GM18909 (cell line): ENCODE results near the gene ATP11A.
"Not testable (repeated sequence)": the region's sequence is repeated elsewhere in the genome, so short reads cannot be mapped to it uniquely, and the experiment has no call there.

Source experiments
- ATAC-seq: cut with Tn5 transposase; IDR thresholded peaks from one replicate; pipeline ENCODE4 v1.9.1; 2021; ENCODE audit warnings: mild to moderate bottlenecking; ENCODE audit not compliant: unreplicated experiment, poor library complexity

The ATP11A gene

DNA sequence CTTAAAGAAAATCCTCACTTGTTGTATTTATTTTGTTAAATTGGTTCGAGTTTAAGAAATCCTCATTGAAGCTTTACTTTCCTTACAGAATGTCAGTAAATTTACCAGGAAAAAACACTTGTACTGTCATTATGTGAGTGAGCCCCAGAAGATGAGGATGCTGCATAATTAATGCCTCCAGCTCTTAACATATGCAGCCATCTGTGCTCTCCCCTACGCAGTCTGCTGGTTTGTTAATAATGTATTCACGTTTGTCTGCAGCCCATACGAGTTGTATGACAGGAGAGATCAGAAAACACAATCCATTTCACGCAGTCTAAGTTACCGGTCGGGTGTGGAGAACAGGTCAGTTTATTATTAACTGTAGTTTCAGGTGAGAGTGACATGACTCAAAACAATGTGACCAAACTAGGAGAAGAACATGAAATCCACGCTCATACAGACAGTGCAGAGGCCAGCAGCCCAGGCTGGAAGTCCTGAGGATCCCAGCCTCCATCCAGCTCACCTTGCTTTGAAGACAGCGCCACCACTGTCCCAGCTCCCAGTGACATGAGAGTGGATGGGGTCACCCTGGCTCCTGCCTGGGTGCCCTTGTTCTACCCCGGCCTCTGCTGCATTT is 19.8 kb upstream of the ATP11A start:
- peak; percentile 82 for ATAC-seq

DNA sequence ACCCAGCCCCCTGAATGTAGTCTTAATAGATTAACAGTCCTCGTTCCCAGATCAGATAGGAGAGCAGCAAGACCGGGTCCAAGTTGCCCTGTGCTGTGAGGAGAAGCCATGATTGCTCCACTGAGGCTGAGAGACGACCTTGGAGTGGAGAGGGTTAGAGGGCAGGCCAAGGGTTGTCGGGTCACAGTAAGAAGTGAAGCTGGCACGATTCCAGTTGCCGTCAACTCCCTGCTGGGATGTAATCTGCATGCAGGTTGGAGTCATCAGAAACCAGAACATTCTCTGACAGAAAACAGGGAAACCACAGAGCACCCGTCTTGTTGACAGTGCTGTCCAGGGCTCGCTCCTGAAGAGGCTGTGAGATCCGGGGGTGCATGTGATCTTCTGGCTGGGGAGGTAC is 19.0 kb upstream of the ATP11A start:
- no peak for ATAC-seq

DNA sequence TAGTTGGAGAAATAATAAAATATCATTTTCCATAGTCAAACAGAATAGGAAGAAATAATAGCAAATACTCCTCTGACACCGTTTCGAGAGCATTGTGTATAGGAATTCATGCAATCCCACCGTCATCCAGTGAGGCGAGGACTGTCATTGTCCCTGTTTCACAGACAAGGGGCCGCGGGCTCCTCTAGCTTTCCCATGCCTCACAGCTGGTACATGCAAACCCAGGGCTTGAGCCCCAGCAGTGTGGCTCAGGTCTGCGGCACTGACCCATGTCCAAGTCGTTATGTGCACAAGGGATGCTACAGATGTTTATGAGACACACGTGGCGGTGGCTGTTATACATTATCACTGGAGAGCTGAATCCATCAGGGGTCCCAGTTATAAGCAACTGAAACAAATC is 18.5 kb upstream of the ATP11A start:
- ATAC-seq, result no peak

DNA sequence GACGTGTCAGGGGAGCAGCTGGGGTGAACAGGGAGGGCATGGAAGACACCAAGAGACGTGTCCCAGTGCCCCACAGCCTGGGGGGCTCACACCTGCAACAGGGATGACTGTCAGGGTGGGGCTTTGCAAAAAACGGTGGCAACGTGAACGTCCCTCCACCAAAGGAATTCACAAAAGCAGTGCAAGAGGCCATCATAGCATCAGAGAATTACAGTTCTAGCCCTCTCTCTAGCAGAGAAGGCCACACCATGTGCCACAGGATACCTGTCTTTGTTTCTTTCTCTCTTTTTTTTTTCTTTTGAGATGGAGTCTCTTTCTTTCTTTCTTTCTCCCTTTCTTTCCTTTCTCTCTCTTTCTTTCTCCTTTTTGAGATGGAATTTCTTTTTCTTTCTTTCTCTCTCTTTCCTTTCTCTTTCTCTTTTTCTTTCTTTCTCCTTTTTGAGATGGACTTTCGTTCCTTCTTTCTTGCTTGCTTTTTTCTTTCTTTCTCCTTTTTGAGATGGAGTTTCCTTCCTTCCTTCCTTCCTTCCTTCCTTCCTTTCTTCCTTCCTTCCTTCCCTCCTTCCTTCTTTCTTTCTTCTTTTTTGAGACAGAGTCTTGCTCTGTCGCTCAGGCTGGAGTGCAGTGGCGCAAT is 17.1 kb upstream of the ATP11A start:
- no peak for ATAC-seq

DNA sequence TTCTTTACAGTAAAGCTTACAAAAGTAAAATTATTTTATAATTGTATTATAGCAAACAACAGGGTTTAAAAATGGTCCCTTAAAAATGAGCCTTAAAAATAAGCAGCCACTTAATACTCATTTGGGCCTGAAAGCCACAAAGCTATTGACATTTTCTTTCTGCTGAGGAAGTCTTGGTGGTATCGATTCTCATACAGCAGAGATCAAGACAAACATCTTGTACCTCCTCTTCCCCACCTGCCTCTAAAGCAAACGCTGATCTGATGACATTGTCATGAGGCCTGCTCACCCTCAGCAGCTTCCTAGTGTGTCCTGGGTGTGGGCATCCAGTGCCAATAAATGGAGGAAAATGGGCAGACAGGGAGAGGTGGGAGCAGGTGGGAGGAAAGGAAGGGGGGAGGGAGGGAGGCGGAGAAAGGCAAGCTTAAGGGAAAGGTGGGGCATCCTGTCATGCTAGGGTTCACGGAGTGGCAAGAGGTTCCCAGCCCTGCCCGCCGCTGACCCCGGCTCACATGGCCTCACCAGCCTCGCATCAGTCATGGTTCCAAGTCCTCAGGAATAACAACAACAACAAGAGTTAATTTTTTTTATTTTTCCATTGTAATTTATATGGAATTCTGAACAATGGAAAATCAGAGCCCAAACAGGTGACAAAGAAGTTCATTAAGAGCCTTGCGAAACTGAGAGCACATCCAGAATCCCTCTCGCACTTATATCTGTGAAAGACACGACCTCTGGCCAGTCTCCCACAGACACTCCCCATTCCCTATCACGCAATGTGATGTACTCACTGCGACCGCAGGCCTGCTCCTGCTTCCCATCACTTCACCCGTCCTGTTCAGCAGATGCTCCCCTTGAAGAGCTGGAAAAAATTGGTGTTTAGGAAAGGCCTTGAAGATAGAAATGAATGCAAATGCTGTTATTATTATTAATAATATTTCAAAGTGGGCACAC is 15.1 kb upstream of the ATP11A start:
- peak; percentile 48 for ATAC-seq

DNA sequence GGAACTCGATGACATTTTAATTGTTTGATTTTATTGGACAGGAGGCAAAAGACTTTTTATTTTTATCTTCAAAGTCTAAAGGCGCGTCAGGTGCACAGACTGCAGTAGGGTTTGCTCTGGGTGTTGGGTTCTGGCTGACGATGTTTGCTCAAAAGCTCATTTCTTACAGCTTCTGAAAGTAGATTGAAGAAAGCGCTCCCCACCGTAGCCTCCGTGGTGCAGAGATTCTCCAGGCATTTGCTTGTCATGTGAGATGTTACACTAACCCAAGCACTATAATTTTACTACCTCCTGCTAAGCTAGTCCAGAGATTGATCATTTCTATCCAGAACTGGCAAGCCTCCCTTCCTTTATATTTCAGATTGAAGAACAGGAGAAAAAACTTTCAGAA is 14.5 kb upstream of the ATP11A start:
- no peak for ATAC-seq

DNA sequence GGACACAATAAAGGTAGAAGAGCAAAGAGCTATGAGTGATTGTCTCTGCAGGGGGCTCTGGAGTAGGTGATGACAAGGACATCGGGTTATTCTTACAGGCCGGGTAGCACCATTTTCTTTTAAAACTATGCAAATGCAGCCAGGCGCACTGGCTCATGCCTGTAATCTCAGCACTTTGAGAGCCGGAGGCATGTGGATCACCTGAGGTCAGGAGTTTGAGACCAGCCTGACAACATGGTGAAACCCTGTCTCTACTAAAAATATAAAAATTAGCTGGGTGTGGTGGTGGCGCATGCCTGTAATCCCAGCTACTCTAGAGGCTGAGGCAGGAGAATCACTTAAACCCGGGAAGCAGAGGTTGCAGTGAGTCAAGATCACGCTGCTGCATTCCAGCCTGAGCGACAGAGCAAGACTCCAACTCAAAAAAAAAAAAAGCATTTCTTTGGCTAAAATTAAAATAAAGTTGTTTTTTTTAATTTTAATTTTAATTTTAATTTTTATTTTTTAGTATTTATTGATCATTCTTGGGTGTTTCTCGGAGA is 12.3 kb upstream of the ATP11A start:
- ATAC-seq, result not testable (repeated sequence)

DNA sequence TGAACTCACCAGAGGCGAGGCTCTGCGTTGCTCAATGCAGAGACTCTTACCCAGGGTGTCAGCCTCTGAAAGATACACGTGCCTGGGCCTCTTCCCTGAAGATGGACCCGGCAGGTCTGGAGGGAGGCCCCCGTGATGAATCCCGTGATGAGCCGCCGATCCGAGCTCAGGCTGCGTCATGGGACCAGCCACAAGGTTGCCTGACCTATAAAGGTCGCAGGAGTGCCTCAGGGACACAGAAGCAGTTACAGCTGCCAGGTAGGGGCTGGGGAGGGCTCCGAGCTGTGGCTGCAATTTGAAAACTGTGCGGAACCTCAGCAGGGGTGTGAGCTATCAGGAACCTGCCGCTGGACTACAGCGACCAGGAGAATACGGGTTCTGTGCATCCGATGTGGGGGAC is 10.5 kb upstream of the ATP11A start:
- no peak for ATAC-seq

DNA sequence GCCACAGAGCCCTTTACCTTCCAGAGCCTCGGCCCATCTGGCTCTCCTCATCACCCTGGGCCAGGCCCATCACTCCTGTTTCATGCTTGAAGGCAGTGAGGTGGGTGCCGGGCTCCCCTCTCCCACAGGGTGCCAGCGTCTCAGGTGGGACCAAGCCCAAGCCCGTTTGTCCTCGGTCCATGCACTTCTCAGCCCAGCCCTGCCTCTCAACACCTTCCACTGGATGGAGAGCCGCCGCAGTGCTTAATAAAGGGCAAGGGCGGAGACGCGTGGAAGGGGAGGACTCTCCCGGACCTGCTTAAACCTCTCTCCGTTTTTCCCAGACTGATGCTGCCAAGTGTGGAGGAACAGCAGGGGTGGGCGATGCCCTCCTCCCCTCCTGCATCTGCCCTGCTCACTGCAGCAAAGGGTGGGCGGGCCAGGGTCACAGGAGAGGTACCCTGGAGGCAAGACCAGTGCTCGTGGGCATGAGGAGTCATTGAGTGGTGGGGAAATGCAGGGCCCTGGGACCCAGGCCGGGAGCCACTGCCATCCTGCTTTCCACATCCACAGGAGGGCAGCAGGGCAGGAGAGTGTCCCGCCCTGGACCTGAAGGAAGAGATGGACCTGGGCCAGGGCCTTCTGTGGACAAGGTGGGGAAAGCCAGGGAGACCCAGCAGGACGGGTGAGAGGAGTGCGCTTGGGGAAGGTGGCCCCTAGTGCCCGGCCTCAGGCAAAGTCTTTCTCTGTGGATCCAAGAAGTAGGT is 9.7 kb upstream of the ATP11A start:
- no peak for ATAC-seq

DNA sequence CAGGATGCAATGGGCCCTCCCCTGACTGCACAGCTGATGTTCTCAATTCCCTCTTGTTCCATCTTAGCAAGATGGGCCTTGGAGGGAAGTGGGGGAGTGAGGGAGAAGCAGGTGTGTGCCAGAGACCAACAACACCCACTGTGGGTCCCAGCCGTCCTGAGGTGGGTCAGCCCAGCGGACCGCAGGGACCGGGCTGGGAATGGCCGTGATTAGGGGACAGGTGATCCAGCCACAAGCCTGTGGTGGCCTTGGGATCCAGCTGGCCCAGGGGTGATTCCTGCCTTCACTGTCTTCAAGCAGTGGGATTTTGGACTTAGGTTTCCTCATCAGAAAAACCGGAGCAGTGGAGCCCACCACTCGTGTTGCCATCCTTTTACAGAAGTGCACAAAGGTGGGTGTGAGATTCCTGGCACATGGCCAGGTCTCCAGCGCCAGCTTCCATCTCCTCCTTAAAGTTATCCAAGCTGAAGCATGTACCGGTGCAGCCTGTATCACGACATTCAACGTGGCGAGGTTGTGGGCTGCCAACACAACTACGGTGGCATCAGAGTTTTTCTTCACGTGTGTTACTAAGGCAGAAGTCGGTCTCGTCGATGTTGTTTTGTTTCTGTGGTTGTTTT is 9.0 kb upstream of the ATP11A start:
- ATAC-seq, result no peak

DNA sequence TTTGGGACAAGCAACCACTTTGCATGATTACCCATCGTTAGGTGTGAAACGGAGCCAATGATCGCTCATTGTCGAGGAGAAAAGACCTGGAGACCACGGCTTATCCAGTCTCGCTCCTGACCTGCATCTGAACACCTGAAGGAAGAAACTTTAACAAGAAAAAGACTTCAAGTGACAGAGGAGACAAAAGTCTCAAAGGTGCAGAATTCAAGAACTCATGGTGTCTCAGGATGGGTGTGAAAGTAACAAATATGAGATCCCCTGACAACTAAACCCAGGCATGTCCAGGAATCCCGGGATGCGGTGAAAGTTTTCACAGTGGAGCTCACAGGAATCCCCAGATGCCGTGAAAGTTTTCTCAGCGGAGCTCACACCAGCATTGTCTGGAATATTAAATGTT is 6.3 kb upstream of the ATP11A start:
- ATAC-seq, result no peak

DNA sequence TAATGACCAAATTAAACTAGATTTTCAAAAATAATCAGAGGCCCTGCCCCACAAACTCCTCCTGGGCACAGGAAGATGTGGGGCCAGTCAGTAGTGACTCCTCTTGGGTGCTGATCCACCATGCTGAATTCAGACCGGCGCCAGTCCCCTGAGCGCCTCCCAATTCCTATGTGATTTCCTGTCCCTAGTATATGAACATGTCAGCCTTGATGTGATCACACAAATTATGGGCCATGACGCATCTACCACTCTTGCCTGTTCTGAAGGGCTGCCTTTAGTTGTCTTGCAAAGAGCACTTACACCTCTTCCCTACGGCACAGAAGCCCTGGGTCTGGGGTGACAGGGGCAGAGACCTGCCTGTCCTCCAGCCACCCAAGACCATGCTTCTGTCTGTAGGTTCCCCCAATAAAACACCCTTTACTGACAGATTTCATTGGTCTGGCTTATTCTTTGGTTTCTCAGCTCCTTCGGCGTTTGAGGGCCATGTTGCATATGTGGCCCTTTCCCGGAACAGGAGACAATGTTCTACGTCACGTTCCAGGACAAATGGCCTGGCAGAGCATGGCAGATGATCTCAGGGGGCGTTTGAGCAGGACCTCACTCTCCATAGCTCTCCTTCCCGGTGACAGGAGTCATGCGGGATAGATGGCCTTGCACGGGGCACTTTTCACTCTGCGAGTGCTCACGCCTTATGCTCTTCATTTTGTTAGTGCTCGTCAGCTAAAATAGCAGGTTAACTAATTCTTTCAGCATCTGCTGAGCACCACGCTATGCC is 5.6 kb upstream of the ATP11A start:
- ATAC-seq, result no peak

DNA sequence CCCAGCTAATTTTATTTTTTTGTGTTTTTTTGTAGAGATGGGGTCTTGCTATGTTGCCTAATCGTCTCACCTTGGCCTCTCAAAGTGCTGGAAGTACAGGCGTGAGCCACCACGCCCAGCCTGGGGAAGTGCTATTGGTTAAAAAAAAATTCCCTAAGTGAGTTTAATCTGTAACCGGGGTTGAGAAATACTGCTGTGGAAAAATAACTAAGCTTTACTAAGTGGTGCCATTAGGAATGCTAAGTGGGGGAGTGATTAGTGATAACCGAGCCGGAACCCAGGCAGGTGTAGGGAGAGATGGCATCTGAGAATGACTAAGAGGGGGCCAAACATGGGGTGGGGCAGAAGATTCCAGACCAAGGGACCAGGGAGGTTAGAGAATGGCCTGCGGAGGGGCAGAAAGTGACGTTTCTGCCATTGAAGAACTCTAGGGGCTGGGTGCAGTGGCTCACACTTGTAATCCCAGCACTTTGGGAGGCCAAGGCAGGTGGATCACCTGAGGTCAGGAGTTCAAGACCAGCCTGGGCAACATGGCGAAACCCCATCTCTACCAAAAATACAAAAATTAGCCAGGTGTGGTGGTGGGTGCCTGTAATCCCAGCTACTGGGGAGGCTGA is 4.5 kb upstream of the ATP11A start:
- not testable (repeated sequence) for ATAC-seq

DNA sequence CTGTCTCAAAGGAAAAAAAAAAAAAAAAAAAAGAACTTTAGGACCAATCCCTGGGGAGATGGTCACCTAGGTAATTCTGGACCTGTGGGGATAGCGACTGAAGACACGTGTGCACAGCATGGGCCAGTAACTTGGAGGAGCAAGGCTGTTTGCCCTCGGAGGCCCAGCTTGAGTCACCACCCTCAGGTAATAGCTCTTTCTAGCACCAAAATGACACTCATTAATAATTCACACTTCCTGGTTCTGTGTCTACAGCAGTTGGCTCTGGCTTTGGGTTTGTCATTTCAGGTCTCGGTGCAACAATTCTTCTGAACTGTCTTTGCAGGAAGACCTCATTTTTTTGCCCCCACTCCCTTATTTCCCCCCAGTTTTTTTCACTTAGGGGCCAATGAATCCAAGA is 3.9 kb upstream of the ATP11A start:
- ATAC-seq, result no peak

DNA sequence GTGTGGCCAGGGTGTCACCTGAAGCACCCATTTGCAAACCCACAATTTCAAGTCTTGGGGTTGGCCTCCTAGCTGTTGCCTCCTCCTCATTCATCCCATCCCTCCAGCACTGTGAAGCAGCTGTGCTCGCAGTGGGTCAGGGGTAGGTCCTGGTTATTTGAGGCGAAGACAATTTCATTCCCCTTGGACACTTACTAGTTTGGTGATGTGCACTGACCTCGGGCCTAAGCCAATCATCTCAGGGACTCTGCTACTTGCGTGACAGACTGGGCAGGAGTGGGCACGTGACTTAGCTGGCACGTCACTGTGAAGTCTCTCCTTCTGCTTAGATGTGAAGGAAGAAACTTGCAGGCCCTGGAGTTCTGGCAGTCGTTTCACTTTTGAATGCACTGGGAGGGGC is 3.5 kb upstream of the ATP11A start:
- no peak for ATAC-seq

DNA sequence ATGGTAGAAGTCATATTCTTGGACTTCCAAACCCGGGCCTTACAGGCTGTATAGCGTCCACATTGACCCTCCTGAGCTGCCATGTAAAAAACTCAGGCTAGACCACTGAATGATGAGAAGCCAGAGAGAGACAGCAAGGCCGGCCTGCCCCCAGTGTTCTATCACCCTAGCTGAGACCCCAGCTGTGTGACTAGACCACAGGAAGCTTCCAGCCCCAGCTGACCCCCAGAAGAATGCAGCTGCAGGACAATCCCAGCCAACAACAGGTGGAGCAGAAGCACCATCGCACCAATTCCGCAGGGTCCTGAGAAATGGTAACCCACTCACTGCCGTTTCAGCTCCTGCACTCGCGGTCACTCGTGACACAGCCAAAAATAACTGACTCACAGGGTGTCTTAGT is 2.9 kb upstream of the ATP11A start:
- no peak for ATAC-seq

DNA sequence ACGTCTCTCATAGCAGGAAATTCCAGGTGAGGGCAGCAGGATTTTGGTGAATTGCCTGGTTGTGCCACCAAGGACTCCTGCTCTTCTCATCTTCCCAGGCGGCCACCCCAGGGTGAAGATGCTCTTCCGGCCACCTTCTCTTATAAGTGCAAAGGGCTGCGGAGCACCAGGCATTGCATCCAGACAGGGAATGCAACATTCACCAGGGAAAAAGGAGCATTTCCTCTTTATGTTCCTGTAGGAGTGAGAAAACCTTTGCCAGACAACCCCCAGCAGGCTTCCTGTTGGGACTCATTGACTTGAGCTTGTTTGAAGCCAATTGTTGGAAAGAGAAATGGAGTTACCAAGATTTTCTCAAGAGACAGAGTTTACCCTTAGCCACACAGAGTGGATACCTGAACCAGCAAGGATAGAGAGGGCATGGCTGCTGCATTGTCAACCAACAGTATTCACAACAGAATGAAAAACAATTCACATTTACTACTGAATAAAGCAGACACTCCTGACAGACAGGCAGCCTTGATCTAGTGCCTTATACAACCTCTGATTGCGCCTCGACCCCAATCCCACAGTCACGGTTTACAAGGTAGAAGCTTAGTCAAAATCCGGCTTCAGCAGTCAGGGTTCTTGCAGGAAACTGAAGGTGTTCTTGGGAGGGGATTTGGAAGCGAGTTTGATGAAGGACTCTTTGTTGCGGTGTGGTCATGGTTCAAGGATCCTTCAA is 1.8 kb upstream of the ATP11A start:
- no peak for ATAC-seq
